HG02852 (cell line): ENCODE results near the gene CKAP5.
"Not testable (repeated sequence)": the region's sequence is repeated elsewhere in the genome, so short reads cannot be mapped to it uniquely, and the experiment has no call there.

Source experiments
- ATAC-seq: cut with Tn5 transposase; IDR thresholded peaks from one replicate; pipeline ENCODE4 v1.9.1; 2021; ENCODE audit warnings: mild to moderate bottlenecking, moderate library complexity; ENCODE audit not compliant: unreplicated experiment

Gene CKAP5

GRCh38 chr11:46728659-46729040 is 117.4 kb downstream of the CKAP5 start:
- no peak for ATAC-seq

- ATAC-seq: no peak
Observed at GRCh38 chr11:46727952-46728658, 118.0 kb downstream of the CKAP5 start.

DNA sequence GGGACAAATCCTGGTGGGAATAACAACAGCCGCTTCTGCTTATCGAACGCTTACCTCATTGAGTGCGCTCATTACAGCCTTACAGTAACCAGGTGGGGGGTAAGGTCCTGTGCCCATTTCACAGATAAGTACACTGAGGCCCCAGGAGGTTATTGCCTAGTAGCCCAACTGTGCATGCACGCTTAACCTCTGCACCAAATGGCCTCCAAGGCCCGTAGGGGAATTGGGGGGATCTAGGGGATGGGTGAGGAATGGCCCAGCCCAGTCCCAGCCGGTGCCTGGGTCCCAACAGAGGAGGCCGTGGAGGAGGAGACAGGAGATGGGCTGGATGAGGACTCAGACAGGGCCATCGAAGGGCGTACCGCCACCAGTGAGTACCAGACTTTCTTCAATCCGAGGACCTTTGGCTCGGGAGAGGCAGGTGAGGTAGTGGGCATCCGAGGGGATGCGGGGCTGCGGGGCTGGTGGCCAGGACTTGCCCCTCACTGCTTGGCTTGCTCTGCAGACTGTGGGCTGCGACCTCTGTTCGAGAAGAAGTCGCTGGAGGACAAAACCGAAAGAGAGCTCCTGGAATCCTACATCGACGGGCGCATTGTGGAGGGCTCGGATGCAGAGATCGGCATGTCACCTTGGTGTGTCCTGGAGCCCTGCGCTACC is 119.7 kb downstream of the CKAP5 start:
- no peak for ATAC-seq

DNA sequence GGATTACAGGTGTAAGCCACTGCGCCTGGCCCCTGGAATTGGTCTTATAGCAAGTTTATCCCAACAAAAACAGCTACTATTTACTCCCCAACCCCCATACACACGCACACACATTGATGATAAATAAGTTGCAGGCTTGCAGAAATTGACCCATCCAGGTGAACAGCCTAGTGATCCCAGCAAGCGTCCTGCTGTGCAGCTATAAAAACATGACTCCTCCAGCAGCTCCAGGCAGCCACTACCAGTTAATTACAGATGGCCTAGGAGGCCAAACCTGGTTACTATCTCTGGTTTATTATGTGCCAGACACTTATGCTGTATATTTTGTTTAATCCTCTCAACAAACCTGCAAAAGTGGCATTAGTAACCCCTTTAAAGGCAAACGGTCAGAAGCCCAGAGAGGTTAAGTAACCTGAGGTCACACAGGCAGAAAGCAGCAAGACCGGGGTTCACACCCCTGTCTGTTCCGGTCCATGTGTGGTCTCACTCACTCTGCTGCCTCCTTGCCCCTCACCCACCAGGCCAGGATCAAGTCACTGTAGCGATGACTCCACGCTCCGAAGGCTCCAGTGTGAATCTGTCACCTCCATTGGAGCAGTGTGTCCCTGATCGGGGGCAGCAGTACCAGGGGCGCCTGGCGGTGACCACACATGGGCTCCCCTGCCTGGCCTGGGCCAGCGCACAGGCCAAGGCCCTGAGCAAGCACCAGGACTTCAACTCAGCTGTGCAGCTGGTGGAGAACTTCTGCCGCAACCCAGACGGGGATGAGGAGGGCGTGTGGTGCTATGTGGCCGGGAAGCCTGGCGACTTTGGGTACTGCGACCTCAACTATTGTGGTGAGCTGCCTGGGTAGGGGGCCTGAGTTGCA is 120.5 kb downstream of the CKAP5 start:
- no peak for ATAC-seq

GRCh38 chr11:46724088-46724487 is 122.0 kb downstream of the CKAP5 start:
- no peak for ATAC-seq

DNA sequence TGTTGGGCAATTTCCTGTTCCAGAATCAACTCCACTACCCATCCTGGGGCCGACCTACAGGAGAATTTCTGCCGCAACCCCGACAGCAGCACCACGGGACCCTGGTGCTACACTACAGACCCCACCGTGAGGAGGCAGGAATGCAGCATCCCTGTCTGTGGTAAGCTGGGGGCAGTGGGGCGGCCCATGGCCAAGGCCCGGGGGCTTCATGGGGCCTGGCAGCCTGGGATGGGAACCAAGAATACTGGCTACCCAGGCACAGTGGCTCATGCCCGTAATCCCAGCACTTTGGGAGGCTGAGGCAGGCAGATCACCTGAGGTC is 122.8 kb downstream of the CKAP5 start:
- no peak for ATAC-seq

DNA sequence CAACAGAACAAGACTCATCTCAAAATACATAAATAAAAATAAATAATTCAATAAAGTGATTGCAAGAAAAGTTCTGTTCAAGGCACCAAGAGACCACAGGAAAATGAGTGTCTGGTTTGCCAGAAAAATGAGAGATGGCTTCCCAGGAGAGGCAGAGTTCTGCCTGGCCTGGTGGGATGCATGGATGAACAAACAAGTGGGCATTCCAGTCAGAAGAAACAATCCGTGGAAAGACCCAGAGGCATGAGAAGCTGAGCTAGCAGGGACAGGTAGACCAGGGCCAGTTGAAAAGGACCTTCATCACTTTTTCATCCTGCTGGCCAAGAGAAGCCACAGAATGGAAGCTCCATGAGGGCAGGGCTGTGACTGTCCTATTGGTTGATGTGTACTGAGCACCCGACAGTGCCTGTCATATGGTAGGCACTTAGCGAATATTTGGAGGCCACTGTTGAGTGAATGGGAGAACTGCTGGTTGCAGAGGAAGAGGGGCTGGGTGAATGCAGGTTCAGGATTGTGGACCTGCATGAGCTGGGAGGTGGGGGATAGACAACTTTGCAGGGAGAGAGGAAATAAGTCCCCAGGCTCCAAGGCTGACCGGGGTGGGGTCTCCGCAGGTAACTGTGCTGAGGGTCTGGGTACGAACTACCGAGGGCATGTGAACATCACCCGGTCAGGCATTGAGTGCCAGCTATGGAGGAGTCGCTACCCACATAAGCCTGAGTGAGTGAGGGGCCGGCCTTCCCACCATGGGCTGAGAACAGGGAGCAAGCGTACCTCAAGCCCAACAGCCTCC is 123.3 kb downstream of the CKAP5 start:
- ATAC-seq: no peak

- no peak for ATAC-seq
Observed at GRCh38 chr11:46721286-46721685, 124.8 kb downstream of the CKAP5 start.

DNA sequence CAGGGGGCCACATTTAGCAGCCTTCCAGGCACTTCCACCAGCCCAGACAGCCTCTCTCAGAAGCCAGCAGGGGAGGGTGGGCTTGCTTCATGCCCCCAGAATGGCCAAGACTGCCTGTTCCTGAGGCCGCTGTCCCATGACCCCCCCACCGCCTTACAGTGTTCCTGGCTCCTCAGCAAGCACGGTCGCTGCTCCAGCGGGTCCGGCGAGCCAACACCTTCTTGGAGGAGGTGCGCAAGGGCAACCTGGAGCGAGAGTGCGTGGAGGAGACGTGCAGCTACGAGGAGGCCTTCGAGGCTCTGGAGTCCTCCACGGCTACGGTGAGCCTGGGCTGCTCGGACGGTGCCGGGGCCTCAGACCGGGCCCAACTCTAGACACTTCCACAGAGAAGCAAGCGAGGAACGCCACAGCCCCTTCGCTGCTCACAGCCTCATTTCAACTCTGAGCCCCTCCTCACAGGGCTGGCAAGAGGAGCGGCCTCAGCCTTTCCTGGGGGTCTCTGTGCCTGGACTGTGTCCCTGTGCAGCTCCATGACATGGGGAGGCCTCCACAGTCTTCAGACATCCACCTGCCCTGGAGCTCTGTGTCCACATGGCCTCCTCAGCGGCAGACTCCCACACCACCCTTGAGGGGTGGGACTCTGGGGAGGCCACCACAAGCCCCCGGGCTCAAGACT is 126.4 kb downstream of the CKAP5 start:
- ATAC-seq: no peak

DNA sequence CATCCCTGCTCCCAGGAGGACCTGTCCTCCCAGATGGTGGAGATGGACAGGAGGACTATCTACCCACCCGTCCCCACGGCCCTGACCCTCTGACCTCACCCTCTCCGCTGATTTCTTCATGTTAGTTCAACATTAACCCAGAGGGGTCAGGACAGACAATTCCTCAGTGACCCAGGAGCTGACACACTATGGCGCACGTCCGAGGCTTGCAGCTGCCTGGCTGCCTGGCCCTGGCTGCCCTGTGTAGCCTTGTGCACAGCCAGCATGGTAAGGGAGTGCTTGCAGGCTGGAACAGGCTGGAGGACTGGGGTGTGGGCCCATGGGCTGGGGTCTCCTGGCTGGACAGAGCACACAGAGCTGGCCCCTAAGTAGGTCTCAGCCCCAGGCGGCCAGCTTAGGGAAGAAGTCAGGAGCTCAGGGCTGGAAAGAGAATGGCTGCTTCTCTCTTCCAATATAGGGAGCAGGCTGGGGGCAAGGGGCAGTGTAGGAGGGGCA is 127.0 kb downstream of the CKAP5 start, which contains the start of gene F2:
Gene F2, plus strand, starts transcription at position 166 of the 495 bp plus-strand sequence. Its CDS starts 23 bp downstream, at position 189.
- no peak for ATAC-seq

- no peak for ATAC-seq
Observed at GRCh38 chr11:46718155-46719019, 127.7 kb downstream of the CKAP5 start.

GRCh38 chr11:46717825-46718154 is 128.3 kb downstream of the CKAP5 start:
- not testable (repeated sequence) for ATAC-seq

DNA sequence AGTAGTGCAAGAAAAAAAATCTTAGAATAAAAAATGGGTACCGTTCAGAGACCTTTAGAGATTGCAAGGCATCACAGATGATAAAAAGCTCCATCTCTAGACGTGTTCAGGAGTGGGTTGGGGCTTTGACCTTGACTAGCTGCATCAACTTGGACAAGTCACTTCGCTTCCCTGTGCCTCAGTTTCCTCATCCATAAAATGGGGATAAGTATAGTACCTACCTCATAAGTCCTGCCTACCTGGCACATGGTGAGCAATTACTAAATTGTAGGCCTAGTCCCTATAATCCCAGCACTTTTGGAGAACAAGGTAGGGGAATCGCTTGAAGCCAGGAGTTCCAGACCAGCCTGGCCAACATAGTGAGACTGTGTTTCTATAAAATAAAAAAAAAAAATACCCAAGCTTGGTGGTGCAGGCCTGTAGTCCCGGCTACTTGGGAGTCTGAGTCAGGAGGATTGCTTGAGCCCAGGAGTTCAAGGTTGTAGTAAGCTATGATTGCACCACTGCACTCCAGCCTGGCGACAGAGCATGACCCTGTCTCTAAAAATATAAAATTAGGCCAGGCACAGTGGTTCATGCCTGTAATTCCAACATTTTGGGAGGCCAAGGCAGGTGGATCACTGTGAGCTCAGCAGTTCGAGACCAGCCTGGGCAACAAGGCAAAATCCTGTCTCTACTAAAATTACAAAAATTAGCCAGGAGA is 133.1 kb downstream of the CKAP5 start:
- ATAC-seq: no peak

DNA sequence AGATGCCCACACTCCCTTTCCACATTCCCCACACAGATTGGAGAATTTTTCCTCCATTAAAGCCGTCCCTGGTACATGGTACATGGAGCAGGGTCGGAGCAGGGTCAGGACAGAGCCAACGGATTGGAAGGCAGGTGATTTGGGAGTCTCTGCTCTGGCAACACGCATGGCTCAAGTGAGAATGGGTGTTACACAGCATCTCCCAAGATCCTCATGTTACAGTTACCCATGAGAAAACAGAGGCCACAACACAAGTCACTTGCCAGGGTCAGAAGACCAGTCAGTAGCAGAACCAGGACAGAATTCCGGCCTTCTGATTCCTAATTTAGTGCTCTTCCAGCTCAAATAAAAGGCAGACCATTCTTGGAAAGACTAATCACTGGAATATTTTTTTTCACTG is 134.8 kb downstream of the CKAP5 start:
- no peak for ATAC-seq

GRCh38 chr11:46710821-46711269 is 135.2 kb downstream of the CKAP5 start:
- no peak for ATAC-seq

GRCh38 chr11:46709351-46709750 is 136.7 kb downstream of the CKAP5 start:
- ATAC-seq: not testable (repeated sequence)

GRCh38 chr11:46706886-46707285 is 139.2 kb downstream of the CKAP5 start:
- no peak for ATAC-seq

DNA sequence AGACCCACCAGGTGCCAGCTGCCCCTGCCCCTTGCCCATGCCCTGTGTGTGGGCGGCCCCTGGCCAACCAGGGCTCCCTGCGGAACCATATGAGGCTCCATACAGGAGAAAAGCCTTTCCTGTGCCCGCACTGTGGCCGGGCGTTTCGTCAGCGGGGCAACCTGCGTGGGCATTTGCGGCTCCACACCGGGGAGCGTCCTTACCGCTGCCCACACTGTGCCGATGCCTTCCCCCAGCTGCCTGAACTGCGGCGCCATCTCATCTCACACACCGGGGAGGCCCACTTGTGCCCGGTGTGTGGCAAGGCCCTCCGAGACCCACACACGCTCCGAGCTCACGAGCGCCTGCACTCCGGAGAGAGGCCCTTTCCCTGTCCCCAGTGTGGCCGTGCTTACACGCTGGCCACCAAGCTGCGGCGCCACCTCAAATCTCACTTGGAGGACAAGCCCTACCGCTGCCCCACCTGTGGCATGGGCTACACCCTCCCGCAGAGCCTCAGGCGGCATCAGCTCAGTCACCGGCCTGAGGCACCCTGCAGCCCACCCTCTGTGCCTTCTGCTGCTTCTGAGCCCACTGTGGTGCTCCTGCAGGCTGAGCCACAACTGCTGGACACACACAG is 140.9 kb downstream of the CKAP5 start:
- ATAC-seq: no peak
